Stomach (tissue), 9 donors: Measurements from ENCODE around the gene AKAP13. TPM values are rescaled to one million over a fixed set of nuclear protein-coding genes. Genes with fewer than 3 reads are reported as not detected.

Experiments used
- DNase-seq, 2 donors: peaks; one replicate each; pipeline versions ENCODE4 v3.0.0 to v3.0.0-alpha.2; 2013 to 2019
- H3K27ac ChIP-seq, 5 donors: fragments of 200-600 bp in 4 of 5; sonication (generic) in 4 of 5; one replicate each; pipeline ENCODE4 v1.5.1; 2013 to 2019; ENCODE audit warnings: mild to moderate bottlenecking in 1 of 5, moderate library complexity in 1 of 5
- H3K27me3 ChIP-seq, 3 donors: fragments of 200-600 bp; sonication (generic); one replicate each; pipeline ENCODE4 v1.5.1; 2017 to 2019; ENCODE audit warnings: mixed run types in 1 of 3
- H3K36me3 ChIP-seq, 4 donors: fragments of 200-600 bp; sonication (generic); 1 replicate in 3 of 4; 2 replicates in 1 of 4; pipeline ENCODE4 v1.5.1; 2016 to 2019
- H3K4me1 ChIP-seq, 4 donors: fragments of 200-600 bp; sonication (generic); one replicate each; pipeline ENCODE4 v1.5.1; 2016 to 2019
- H3K4me3 ChIP-seq, 4 donors: fragments of 200-600 bp; sonication (generic) in 3 of 4; one replicate each; pipeline ENCODE4 v1.5.1; 2016 to 2019; ENCODE audit warnings: mild to moderate bottlenecking in 1 of 4
- H3K9me3 ChIP-seq, 4 donors: fragments of 200-600 bp; sonication (generic); one replicate each; pipeline ENCODE4 v1.5.1; 2016 to 2019
- CTCF ChIP-seq, 7 experiments: fragments of 450-650 bp in 4 of 7; fragments of 200-600 bp in 3 of 7; sonication (generic) in 3 of 7; IDR thresholded peaks; one replicate each; pipeline ENCODE4 v1.5.1; 2016 to 2019; ENCODE audit warnings: antibody characterized with exemption in 7 of 7, control low read depth in 2 of 7, mild to moderate bottlenecking in 1 of 7
- EP300 ChIP-seq: sonication (generic); formaldehyde crosslinking; IDR thresholded peaks from one replicate; pipeline ENCODE4 v1.6.1; 2017; ENCODE audit warnings: antibody characterized with exemption
- POLR2A ChIP-seq, 4 donors: fragments of 450-650 bp; IDR thresholded peaks; one replicate each; pipeline ENCODE4 v1.6.1; 2016; ENCODE audit warnings: antibody characterized with exemption in 4 of 4, control low read depth in 2 of 4, mild to moderate bottlenecking in 1 of 4, moderate library complexity in 1 of 4
- POLR2AphosphoS5 ChIP-seq, 3 donors: sonication (generic); formaldehyde crosslinking; IDR thresholded peaks; one replicate each; pipeline ENCODE4 v1.6.1; 2016; ENCODE audit warnings: antibody characterized with exemption in 3 of 3
- WGBS, 5 donors: extraction: QIAGEN DNeasy Blood & Tissue Kit in 3 of 5; methylation state at CpG; one replicate each; pipeline versions ENCODE4 v1.1.5 to v1.1.7; 2013 to 2018; 5-methylcytosine and 5-hydroxymethylcytosine counted together
- intact Hi-C: fragments of 100-400 bp; cut with DNase I; formaldehyde crosslinking; loops from one replicate; pipeline ENCODE4 v1.15.1; 2023; ENCODE audit warnings: low total_unique reads
- polyA plus RNA-seq, 3 donors: library from polyadenylated mRNA; stranded (reverse); fragments of 200-250 nt; gene quantifications; one replicate each; pipeline ENCODE4 v1.2.3, GENCODE V29; 2013
- total RNA-seq, 5 donors: library from RNA; depleted of rRNA; stranded (reverse); fragments of >200 nt; gene quantifications; one replicate each; pipeline versions ENCODE4 v1.1.0 to v1.2.3, GENCODE V29; 2014 to 2016
- donor health status: healthy with polysubstance abuse.
- donor health status: Bipolar disorder and iron deficiency.
- donor health status: healthy.

Gene AKAP13
- total and polyA plus RNA-seq, 8 donors = 33.1 to 395 (median 138) TPM

GRCh38 chr15:85541744-85542143 lies 161.3 kb downstream of the AKAP13 start:
- TF ChIP-seq EP300 = no peak
- peaks cover 33 to 65% (median 50%) of the 10 kb centered on the region in 4 donors for H3K4me1 ChIP-seq
- 25 to 79% (median 60%) methylated on average over 1 of the region's 1 CpG for WGBS, 5 donors
- H3K4me3 ChIP-seq = no peak overlapping the region
- H3K36me3 ChIP-seq = no peaks in the 10 kb centered on the region
- intact Hi-C loops = no loop called here
- no peaks in the 10 kb centered on the region for H3K27me3 ChIP-seq
- H3K27ac ChIP-seq = peak overlapping the region in 3 of 5 donors; percentile 74 to 84 (median 81)
- H3K9me3 ChIP-seq = no peaks in the 10 kb centered on the region
- DNase-seq = peak in 1 of 2 donors; percentile 45

- DNase-seq = no peak
- intact Hi-C loops = no loop called here
- WGBS, 5 donors = 57 to 67% (median 61%) methylated on average over 3 of the region's 3 CpGs
These were observed 162.1 kb downstream of the AKAP13 start for GRCh38 chr15:85542488-85542887.

GRCh38 chr15:85542895-85543331 lies 162.5 kb downstream of the AKAP13 start:
- peak in 1 of 2 donors; percentile 69 for DNase-seq
- H3K4me3 ChIP-seq = peak overlapping the region in 2 of 4 donors; percentile 23 to 27
- WGBS, 5 donors = 11 to 27% (median 15%) methylated on average over 3 of the region's 3 CpGs
- intact Hi-C loops = no loop called here
- H3K36me3 ChIP-seq = no peaks in the 10 kb centered on the region
- no peaks in the 10 kb centered on the region for H3K27me3 ChIP-seq
- no peaks in the 10 kb centered on the region for H3K9me3 ChIP-seq
- peak overlapping the region; percentile 6 to 85 (median 81) for H3K27ac ChIP-seq
- no peak for TF ChIP-seq CTCF (IDR thresholded peaks at IDR 0.05)
- no peak for TF ChIP-seq EP300
- TF ChIP-seq POLR2AphosphoS5 (IDR thresholded peaks at IDR 0.05) = no peak
- no peak for TF ChIP-seq POLR2A (IDR thresholded peaks at IDR 0.05)
- peaks cover 34 to 67% (median 46%) of the 10 kb centered on the region in 4 donors for H3K4me1 ChIP-seq

More at GRCh38 chr15:85542488-85542887, 162.1 kb downstream of the AKAP13 start:
- Histone ChIP-seq H3K9me3 (no peaks in the 10 kb centered on the region), H3K4me3 (no peak overlapping the region), H3K36me3 (no peaks in the 10 kb centered on the region), H3K27me3 (no peaks in the 10 kb centered on the region), H3K27ac (peak overlapping the region; percentile 6 to 85 (median 81)), H3K4me1 (peaks cover 33 to 65% (median 48%) of the 10 kb centered on the region in 4 donors)
- TF ChIP-seq POLR2A (IDR thresholded peaks at IDR 0.05) (no peak), POLR2AphosphoS5 (IDR thresholded peaks at IDR 0.05) (no peak), EP300 (no peak), CTCF (IDR thresholded peaks at IDR 0.05) (no peak)

GRCh38 chr15:85543741-85544155 lies 163.3 kb downstream of the AKAP13 start:
- Histone ChIP-seq H3K36me3 (no peaks in the 10 kb centered on the region), H3K4me1 (peaks cover 38 to 70% (median 46%) of the 10 kb centered on the region in 4 donors), H3K27me3 (no peaks in the 10 kb centered on the region), H3K9me3 (no peaks in the 10 kb centered on the region), H3K27ac (peak overlapping the region; percentile 74 to 89 (median 84)), H3K4me3 (peak overlapping the region; percentile 7 to 27 (median 24))
- intact Hi-C loops = no loop called here
- peak; percentile 86 to 89 for DNase-seq
- TF ChIP-seq CTCF (IDR thresholded peaks at IDR 0.05) (peak in 5 of 7 experiments; percentile 22 to 69 (median 33)), EP300 (no peak), POLR2AphosphoS5 (IDR thresholded peaks at IDR 0.05) (peak; percentile 35 to 79 (median 60))
- 7 to 32% (median 20%) methylated on average over 15 of the region's 15 CpGs for WGBS, 5 donors

GRCh38 chr15:85545185-85545584 lies 164.8 kb downstream of the AKAP13 start:
- WGBS, 5 donors = 29 to 61% (median 49%) methylated on average over 1 of the region's 1 CpG
- no peak for DNase-seq
- TF ChIP-seq POLR2A (IDR thresholded peaks at IDR 0.05) (no peak), POLR2AphosphoS5 (IDR thresholded peaks at IDR 0.05) (peak in 2 of 3 donors; percentile 50 to 64), EP300 (no peak)
- no peaks in the 10 kb centered on the region for H3K9me3 ChIP-seq
- H3K4me3 ChIP-seq = peak overlapping the region in 2 of 4 donors; percentile 23 to 26
- H3K36me3 ChIP-seq = peaks cover 0 to 2% (median 0%) of the 10 kb centered on the region in 4 donors
- H3K4me1 ChIP-seq = peaks cover 38 to 74% (median 46%) of the 10 kb centered on the region in 4 donors
- peak overlapping the region; percentile 70 to 85 (median 81) for H3K27ac ChIP-seq
- H3K27me3 ChIP-seq = no peaks in the 10 kb centered on the region
- intact Hi-C loops = no loop called here
